H1 (cell line): ENCODE results near the gene CHST11.

Experiments
- ATF2 ChIP-seq: IDR thresholded peaks from 2 replicates; pipeline ENCODE4 v1.6.1; 2012; ENCODE audit warnings: low read length, inconsistent platforms
- BRCA1 ChIP-seq: IDR thresholded peaks from 2 replicates; pipeline ENCODE4 v1.6.1; 2012; ENCODE audit warnings: low read depth, low read length, improper control_type of control experiment
- CREB1 ChIP-seq: IDR thresholded peaks from 2 replicates; pipeline ENCODE4 v1.6.1; 2012; ENCODE audit warnings: inconsistent platforms
- CTCF ChIP-seq, 3 experiments: IDR thresholded peaks; 1 replicate in 2 of 3; 2 replicates in 1 of 3; pipeline versions ENCODE4 v1.5.1 to v1.6.1; 2011; ENCODE audit warnings: low read length in 3 of 3, mild to moderate bottlenecking in 3 of 3, inconsistent platforms in 2 of 3, low read depth in 1 of 3, moderate library complexity in 1 of 3; ENCODE audit not compliant: insufficient read depth in 1 of 3; ENCODE audit errors: control extremely low read depth in 1 of 3
- EP300 ChIP-seq, 2 experiments: IDR thresholded peaks; 1 replicate in 1 of 2; 2 replicates in 1 of 2; pipeline ENCODE4 v1.6.1; 2011 to 2012; ENCODE audit warnings: low read depth in 2 of 2, low read length in 2 of 2, mild to moderate bottlenecking in 2 of 2, borderline replicate concordance in 1 of 2, inconsistent platforms in 1 of 2, moderate library complexity in 1 of 2
- POLR2A ChIP-seq, 2 experiments: IDR thresholded peaks; 1 replicate in 1 of 2; 2 replicates in 1 of 2; pipeline ENCODE4 v1.6.1; 2011; ENCODE audit warnings: low read depth in 2 of 2, low read length in 2 of 2, mild to moderate bottlenecking in 2 of 2; ENCODE audit errors: control extremely low read depth in 1 of 2
- SIX5 ChIP-seq: IDR thresholded peaks from 2 replicates; pipeline ENCODE4 v1.6.1; 2011; ENCODE audit warnings: mild to moderate bottlenecking, low read depth, low read length
- SP1 ChIP-seq: IDR thresholded peaks from 2 replicates; pipeline ENCODE4 v1.6.1; 2011; ENCODE audit warnings: low read depth, low read length
- TAF1 ChIP-seq: IDR thresholded peaks from 2 replicates; pipeline ENCODE4 v1.6.1; 2011; ENCODE audit warnings: mild to moderate bottlenecking, low read depth, low read length
- TCF12 ChIP-seq: IDR thresholded peaks from 2 replicates; pipeline ENCODE4 v1.6.1; 2011; ENCODE audit warnings: low read depth, mild to moderate bottlenecking, low read length
- YY1 ChIP-seq: IDR thresholded peaks from 2 replicates; pipeline ENCODE4 v1.6.1; 2011; ENCODE audit warnings: low read depth, mild to moderate bottlenecking, low read length

GRCh38 chr12:104494793-104495158 lies 38.0 kb downstream of the CHST11 start:
- no peak for TF ChIP-seq EP300 (IDR thresholded peaks at IDR 0.05; ENCODE audit: borderline replicate concordance in 1 of 2, low read depth in 2 of 2, low read length in 2 of 2)
- no peak for TF ChIP-seq POLR2A (IDR thresholded peaks at IDR 0.05; ENCODE audit: control extremely low read depth in 1 of 2, low read depth in 2 of 2, low read length in 2 of 2)
- TF ChIP-seq TAF1 = no peak
- no peak for TF ChIP-seq SIX5
- TF ChIP-seq TCF12 = no peak
- no peak for TF ChIP-seq YY1
- no peak for TF ChIP-seq CTCF (IDR thresholded peaks at IDR 0.05; ENCODE audit: control extremely low read depth in 1 of 3, insufficient read depth in 1 of 3, low read depth in 1 of 3, low read length in 3 of 3)
- no peak for TF ChIP-seq BRCA1
- TF ChIP-seq CREB1 = no peak
- TF ChIP-seq ATF2 = no peak
- TF ChIP-seq SP1 = no peak
